ENCODE measurements around the gene PLAAT2. TPM values are rescaled to one million over a fixed set of nuclear protein-coding genes. Genes with fewer than 3 reads are reported as not detected.

PLAAT2 gene
- total RNA-seq, 1 experiment from 2014 or later: 7.3 TPM

DNA sequence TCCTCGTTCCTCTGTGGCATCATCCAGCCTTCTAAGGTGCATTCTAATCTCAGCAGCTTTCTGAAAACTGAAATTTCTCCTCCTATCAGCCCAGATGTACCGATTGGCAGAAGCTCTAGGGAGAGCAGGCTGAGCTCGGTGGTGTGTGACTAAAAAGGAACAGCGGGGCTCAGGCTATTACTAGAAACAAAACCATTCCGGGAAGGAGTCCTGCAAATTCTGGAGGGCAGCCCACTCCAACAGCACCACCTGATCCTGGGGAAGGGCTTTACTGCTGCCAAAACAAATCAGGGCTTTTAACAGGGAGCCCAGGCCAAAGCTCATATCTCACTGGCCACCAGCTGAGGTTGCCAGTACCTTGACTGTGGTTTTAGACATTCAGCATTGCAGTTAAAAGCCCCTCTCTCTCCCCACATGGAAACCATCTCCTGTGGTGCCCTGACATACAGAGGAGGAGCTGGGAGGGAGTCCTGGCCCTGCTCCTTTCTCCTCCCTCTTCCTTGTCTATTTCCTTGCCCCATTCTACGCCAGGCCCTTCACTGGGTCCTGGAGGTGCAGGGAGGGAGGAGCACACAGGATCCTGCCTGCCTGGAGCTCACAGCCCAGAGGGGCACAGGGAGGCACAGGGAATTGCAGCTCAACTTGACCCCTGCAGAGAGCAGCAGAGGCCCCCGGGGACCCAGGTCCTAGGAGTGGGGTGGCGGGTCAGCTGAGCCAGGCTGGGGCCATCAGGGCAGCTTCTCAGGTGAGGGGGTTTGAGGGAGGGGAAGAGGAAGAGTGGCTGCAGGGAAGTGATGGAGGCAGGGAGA is 25.7 kb downstream of the PLAAT2 start:
- Mint-ChIP-seq H3K27me3 (ENCODE audit: unreplicated experiment) (no peaks in the 10 kb centered on the region), H3K9me3 (ENCODE audit: low read depth, unreplicated experiment) (no peaks in the 10 kb centered on the region), H3K4me3 (ENCODE audit: low read depth, unreplicated experiment) (peak overlapping the region; percentile 71), H3K4me1 (ENCODE audit: low read depth, unreplicated experiment) (peaks cover 36% of the 10 kb centered on the region), H3K36me3 (ENCODE audit: insufficient read depth, unreplicated experiment) (peaks cover 26% of the 10 kb centered on the region), H3K27ac (ENCODE audit: unreplicated experiment) (peak overlapping the region; percentile 37)
- BruUV-seq (replicated peaks): no TSS peak
- CTCF ChIA-PET: interaction anchor here (0.6 to 2.2 kb wide), 7 partner anchors 14 to 316 kb away, joined by 3 to 8 read pairs (median 5); no protein-coding TSS in a partner anchor
- intact Hi-C loops (cut with micrococcal nuclease; ENCODE audit: unreplicated experiment): no loop called here
- TF ChIP-seq, protein P1, sequence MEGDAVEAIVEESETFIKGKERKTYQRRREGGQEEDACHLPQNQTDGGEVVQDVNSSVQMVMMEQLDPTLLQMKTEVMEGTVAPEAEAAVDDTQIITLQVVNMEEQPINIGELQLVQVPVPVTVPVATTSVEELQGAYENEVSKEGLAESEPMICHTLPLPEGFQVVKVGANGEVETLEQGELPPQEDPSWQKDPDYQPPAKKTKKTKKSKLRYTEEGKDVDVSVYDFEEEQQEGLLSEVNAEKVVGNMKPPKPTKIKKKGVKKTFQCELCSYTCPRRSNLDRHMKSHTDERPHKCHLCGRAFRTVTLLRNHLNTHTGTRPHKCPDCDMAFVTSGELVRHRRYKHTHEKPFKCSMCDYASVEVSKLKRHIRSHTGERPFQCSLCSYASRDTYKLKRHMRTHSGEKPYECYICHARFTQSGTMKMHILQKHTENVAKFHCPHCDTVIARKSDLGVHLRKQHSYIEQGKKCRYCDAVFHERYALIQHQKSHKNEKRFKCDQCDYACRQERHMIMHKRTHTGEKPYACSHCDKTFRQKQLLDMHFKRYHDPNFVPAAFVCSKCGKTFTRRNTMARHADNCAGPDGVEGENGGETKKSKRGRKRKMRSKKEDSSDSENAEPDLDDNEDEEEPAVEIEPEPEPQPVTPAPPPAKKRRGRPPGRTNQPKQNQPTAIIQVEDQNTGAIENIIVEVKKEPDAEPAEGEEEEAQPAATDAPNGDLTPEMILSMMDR (IDR thresholded peaks at IDR 0.05; ENCODE audit: unreplicated experiment): no peak
- DNase-seq: no peak

DNA sequence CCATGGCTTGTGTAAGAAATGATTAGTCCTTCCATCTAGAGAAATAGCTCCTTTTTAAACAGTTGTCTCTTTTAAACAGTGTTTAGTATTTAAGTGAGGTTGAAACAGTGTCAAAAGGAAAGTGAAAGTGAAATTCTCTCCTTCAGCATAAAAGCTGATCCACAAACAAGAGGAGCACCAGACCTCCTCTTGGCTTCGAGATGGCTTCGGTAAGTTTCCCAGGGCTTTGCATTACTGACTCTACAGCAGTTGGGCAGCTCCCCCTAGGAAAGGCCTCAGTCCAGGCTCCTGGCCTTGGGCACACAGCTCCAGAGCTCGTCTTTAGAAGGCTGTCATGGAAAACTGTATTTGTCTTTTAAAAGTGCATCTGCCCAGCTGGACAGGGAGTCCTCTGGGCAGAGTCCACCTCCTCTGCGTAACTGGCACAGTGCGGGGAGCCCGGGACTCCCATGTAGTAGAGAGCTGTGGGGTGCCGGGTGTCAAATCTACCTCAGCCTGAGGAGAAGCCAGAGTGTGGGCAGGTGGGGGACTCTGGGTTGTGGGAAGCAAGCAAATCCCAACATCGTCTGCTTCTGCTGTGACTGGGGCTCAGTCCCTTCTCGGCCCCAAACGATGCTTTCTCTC is 26.4 kb downstream of the PLAAT2 start, which contains the start of gene PLAAT4:
TSS of gene PLAAT4 (plus strand) at position 140 of the 624 bp plus-strand sequence. CDS start at position 201, 61 bp downstream.
- Mint-ChIP-seq H3K4me1 (ENCODE audit: low read depth, unreplicated experiment) (peaks cover 43% of the 10 kb centered on the region), H3K36me3 (ENCODE audit: insufficient read depth, unreplicated experiment) (peaks cover 26% of the 10 kb centered on the region), H3K27me3 (ENCODE audit: unreplicated experiment) (no peaks in the 10 kb centered on the region), H3K9me3 (ENCODE audit: low read depth, unreplicated experiment) (no peaks in the 10 kb centered on the region), H3K27ac (ENCODE audit: unreplicated experiment) (peak within 1 kb of the TSS; percentile 37), H3K4me3 (ENCODE audit: low read depth, unreplicated experiment) (peak within 1 kb of the TSS; percentile 71)
- TF ChIP-seq, protein P1 (IDR thresholded peaks at IDR 0.05; ENCODE audit: unreplicated experiment): no peak
- CTCF ChIA-PET: interaction anchor here (0.6 to 2.2 kb wide), 8 partner anchors 14 to 317 kb away, joined by 3 to 8 read pairs (median 5); no protein-coding TSS in a partner anchor
- TSS peak; percentile 58 for BruUV-seq (replicated peaks)
- intact Hi-C loops (cut with micrococcal nuclease; ENCODE audit: unreplicated experiment): no loop called here
- DNase-seq: peak; percentile 29

DNA sequence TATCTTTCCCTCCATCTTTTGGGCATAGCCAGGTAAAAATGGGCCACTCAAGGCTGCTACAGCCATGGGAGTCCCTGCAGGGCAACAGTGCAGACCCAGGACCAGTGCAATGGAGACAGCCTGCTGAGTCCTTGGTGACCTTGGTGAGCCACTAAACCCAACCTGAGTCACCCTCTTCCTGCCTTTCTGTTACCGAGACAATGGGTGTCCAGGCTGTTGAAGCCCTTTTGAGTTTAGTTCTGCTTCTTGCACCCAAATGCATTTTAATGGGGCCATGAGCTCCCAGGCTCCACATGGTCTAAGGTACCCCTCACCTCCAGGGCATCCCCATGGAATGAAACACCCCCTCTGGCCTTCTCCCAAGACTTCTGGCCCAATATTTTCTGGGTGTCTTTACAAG is 27.4 kb downstream of the PLAAT2 start:
- Mint-ChIP-seq H3K4me3 (ENCODE audit: low read depth, unreplicated experiment) (peak overlapping the region; percentile 71), H3K36me3 (ENCODE audit: insufficient read depth, unreplicated experiment) (peaks cover 34% of the 10 kb centered on the region), H3K27me3 (ENCODE audit: unreplicated experiment) (no peaks in the 10 kb centered on the region), H3K9me3 (ENCODE audit: low read depth, unreplicated experiment) (no peaks in the 10 kb centered on the region), H3K27ac (ENCODE audit: unreplicated experiment) (peak overlapping the region; percentile 37), H3K4me1 (ENCODE audit: low read depth, unreplicated experiment) (peaks cover 51% of the 10 kb centered on the region)
- DNase-seq: no peak
- TF ChIP-seq, protein P1 (IDR thresholded peaks at IDR 0.05; ENCODE audit: unreplicated experiment): no peak
- intact Hi-C loops (cut with micrococcal nuclease; ENCODE audit: unreplicated experiment): no loop called here
- CTCF ChIA-PET: interaction anchor here (1.3 to 2.2 kb wide), 3 partner anchors 15 to 57 kb away, joined by 3 to 5 read pairs (median 5); no protein-coding TSS in a partner anchor
- BruUV-seq (replicated peaks): no TSS peak

DNA sequence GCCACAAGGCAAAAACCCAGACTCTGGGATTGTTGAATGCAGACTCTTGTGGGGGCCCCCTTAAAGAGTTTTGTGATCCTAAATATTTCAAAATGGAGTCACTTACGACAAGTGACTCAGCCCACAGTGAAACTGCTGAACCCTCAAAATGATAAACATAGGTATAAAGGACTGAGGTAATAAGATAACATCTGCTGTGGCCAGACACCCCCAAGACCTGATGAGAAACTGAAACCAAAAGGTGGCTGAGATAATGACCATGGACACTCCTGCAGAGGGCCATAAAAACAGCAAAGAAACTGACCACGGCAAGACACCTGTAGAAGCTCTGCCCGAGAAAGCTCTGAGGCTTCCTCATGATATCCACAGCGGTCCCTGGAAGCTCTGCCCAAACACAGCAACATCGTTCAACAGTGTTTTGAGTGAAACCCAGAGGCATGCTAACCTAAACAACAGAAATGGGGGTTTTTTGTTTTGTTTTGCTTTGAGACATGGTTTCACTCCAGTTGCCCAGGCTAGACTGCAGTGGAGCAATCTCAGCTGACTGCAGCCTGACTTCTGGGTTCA is 28.2 kb downstream of the PLAAT2 start:
- CTCF ChIA-PET: no interaction called here
- no TSS peak for BruUV-seq (replicated peaks)

More for the DNA sequence above, 28.2 kb downstream of the PLAAT2 start:
- Mint-ChIP-seq H3K4me1 (ENCODE audit: low read depth, unreplicated experiment) (peaks cover 56% of the 10 kb centered on the region), H3K27me3 (ENCODE audit: unreplicated experiment) (no peaks in the 10 kb centered on the region), H3K4me3 (ENCODE audit: low read depth, unreplicated experiment) (no peak overlapping the region), H3K27ac (ENCODE audit: unreplicated experiment) (no peak overlapping the region), H3K9me3 (ENCODE audit: low read depth, unreplicated experiment) (no peaks in the 10 kb centered on the region), H3K36me3 (ENCODE audit: insufficient read depth, unreplicated experiment) (peaks cover 38% of the 10 kb centered on the region)
- TF ChIP-seq, protein P1 (IDR thresholded peaks at IDR 0.05; ENCODE audit: unreplicated experiment): no peak
- intact Hi-C loops (cut with micrococcal nuclease; ENCODE audit: unreplicated experiment): loop anchor here (5.0 kb wide), 2 partner anchors 47 to 97 kb away; no protein-coding TSS in a partner anchor
- no peak for DNase-seq
